ENCODE data around the gene PGLYRP4.
"Not testable (repeated sequence)": the region's sequence is repeated elsewhere in the genome, so short reads cannot be mapped to it uniquely, and the experiment has no call there.

The PGLYRP4 gene

DNA sequence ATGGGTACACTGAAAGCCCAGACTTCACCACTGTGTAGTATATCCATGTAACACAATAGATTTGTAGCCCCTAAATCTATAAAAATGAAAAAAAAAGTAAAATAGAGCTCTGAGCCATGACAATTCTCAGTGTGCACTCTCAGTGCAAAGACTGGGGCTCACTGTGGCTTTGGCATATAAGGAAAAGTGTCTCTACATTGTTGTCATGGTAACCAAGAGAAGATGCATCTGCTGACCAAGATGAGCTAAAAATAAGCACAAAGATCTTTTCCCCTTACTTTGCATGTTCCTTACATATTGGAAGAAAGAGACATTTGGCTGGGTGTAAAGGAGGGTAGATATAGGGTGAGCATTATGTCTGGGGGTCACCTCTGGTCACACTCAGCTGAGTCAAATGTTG, 12.0 kb downstream of the PGLYRP4 start:
- DNase-seq = no peak
- Histone ChIP-seq H3K27me3 (ENCODE audit: insufficient read depth, low read depth, severe bottlenecking) (peaks cover 88% of the 10 kb centered on the region), H3K4me3 (ENCODE audit: low read depth, low read length) (no peak overlapping the region), H3K9me3 (ENCODE audit: severe bottlenecking) (peaks cover 13% of the 10 kb centered on the region), H3K27ac (no peak overlapping the region), H3K36me3 (no peaks in the 10 kb centered on the region)
- TF ChIP-seq, protein P1, sequence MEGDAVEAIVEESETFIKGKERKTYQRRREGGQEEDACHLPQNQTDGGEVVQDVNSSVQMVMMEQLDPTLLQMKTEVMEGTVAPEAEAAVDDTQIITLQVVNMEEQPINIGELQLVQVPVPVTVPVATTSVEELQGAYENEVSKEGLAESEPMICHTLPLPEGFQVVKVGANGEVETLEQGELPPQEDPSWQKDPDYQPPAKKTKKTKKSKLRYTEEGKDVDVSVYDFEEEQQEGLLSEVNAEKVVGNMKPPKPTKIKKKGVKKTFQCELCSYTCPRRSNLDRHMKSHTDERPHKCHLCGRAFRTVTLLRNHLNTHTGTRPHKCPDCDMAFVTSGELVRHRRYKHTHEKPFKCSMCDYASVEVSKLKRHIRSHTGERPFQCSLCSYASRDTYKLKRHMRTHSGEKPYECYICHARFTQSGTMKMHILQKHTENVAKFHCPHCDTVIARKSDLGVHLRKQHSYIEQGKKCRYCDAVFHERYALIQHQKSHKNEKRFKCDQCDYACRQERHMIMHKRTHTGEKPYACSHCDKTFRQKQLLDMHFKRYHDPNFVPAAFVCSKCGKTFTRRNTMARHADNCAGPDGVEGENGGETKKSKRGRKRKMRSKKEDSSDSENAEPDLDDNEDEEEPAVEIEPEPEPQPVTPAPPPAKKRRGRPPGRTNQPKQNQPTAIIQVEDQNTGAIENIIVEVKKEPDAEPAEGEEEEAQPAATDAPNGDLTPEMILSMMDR (IDR thresholded peaks at IDR 0.05; ENCODE audit: low read depth, low read length) = no peak

DNA sequence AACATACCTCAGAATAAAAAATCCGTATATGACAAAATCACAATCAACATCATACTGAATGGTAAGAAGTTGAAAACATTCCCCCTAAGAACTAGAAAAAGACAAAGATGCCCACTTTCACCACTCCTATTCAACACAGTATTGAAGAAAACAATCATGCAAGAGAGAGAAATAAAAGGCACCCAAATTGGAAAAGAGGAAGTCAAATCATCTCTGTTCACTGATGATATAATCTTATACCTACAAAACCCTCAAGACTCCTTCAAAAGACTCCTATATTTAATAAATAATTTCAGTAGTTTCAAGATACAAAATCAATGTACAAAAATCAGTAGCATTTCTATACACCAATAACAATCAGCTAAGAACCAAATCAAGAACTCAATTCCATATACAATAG, 14.7 kb downstream of the PGLYRP4 start:
- DNase-seq = no peak
- Histone ChIP-seq H3K27me3 (ENCODE audit: insufficient read depth, low read depth, severe bottlenecking) (peaks cover 91% of the 10 kb centered on the region), H3K9me3 (ENCODE audit: severe bottlenecking) (peaks cover 16% of the 10 kb centered on the region), H3K27ac (no peak overlapping the region), H3K4me3 (ENCODE audit: low read depth, low read length) (no peak overlapping the region), H3K36me3 (no peaks in the 10 kb centered on the region)
- TF ChIP-seq, protein P1 (IDR thresholded peaks at IDR 0.05; ENCODE audit: low read depth, low read length) = no peak

GRCh38 chr1:153324912-153325311, 23.7 kb downstream of the PGLYRP4 start:
- H3K9me3 ChIP-seq (ENCODE audit: severe bottlenecking) = peaks cover 40% of the 10 kb centered on the region
- peaks cover 80% of the 10 kb centered on the region for H3K27me3 ChIP-seq (ENCODE audit: insufficient read depth, low read depth, severe bottlenecking)
- no peak overlapping the region for H3K27ac ChIP-seq
- H3K36me3 ChIP-seq = no peaks in the 10 kb centered on the region
- no peak overlapping the region for H3K4me3 ChIP-seq (ENCODE audit: low read depth, low read length)
- TF ChIP-seq, protein P1 (IDR thresholded peaks at IDR 0.05; ENCODE audit: low read depth, low read length) = no peak
- no peak for DNase-seq

DNA sequence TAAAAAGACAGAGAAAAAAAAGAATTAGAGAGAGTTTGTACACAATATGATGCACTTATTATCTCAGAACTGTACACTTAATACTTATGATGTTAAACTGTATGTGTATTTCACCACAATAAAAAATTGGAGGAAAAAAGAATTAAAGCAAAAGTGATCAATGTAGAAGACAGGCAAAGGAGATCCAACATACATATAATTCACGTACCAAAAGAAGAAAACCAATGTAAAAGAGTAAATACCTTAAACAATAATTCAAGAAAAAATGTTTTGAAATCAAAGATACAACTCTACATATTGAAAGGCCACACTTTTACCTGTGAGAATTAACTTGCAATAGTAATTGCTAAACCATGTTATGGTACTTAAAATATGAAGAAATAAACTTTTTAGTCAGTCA, 26.1 kb downstream of the PGLYRP4 start:
- no peak for DNase-seq
- peaks cover 39% of the 10 kb centered on the region for H3K9me3 ChIP-seq (ENCODE audit: severe bottlenecking)
- H3K4me3 ChIP-seq (ENCODE audit: low read depth, low read length) = no peak overlapping the region
- TF ChIP-seq, protein P1 (IDR thresholded peaks at IDR 0.05; ENCODE audit: low read depth, low read length) = no peak
- no peak overlapping the region for H3K27ac ChIP-seq
- no peaks in the 10 kb centered on the region for H3K36me3 ChIP-seq
- H3K27me3 ChIP-seq (ENCODE audit: insufficient read depth, low read depth, severe bottlenecking) = peaks cover 88% of the 10 kb centered on the region

- H3K4me3 ChIP-seq (ENCODE audit: low read depth, low read length); DNase-seq; H3K27ac ChIP-seq; H3K36me3 ChIP-seq: not testable (repeated sequence)
- Histone ChIP-seq H3K27me3 (ENCODE audit: insufficient read depth, low read depth, severe bottlenecking) (peaks cover 73% of the 10 kb centered on the region), H3K9me3 (ENCODE audit: severe bottlenecking) (peaks cover 32% of the 10 kb centered on the region)
Measured at GRCh38 chr1:153318145-153318544, 30.5 kb downstream of the PGLYRP4 start.

- H3K4me3 ChIP-seq (ENCODE audit: low read depth, low read length); H3K36me3 ChIP-seq; H3K27ac ChIP-seq; DNase-seq: not testable (repeated sequence)
- Histone ChIP-seq H3K27me3 (ENCODE audit: insufficient read depth, low read depth, severe bottlenecking) (peaks cover 75% of the 10 kb centered on the region), H3K9me3 (ENCODE audit: severe bottlenecking) (peaks cover 22% of the 10 kb centered on the region)
Measured at GRCh38 chr1:153316013-153316412, 32.6 kb downstream of the PGLYRP4 start.

DNA sequence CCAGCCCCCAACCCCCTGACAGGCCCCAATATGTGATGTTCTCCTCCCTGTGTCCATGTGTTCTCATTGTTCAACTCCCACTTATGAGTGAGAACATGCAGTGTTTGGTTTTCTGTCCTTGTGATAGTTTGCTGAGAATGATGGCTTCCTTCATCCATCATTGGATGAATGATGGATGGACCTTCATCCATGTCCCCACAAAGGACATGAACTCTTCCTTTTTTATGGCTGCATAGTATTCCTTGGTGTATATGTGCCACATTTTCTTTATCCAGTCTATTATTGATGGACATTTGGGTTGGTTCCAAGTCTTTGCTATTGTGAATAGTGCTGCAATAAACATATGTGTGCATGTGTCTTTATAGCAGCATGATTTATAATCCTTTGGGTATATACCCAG, 34.3 kb downstream of the PGLYRP4 start:
- H3K27ac ChIP-seq; H3K4me3 ChIP-seq (ENCODE audit: low read depth, low read length); H3K36me3 ChIP-seq; DNase-seq: not testable (repeated sequence)
- peaks cover 16% of the 10 kb centered on the region for H3K9me3 ChIP-seq (ENCODE audit: severe bottlenecking)
- H3K27me3 ChIP-seq (ENCODE audit: insufficient read depth, low read depth, severe bottlenecking) = peaks cover 76% of the 10 kb centered on the region

Data from WERI-Rb-1 (cell line).